RPMI8226 (cell line): ENCODE data around the gene UBE2Z.
"Not testable (repeated sequence)": the region's sequence is repeated elsewhere in the genome, so short reads cannot be mapped to it uniquely, and the experiment has no call there.

Experiments
- DNase-seq: peaks from one replicate; pipeline ENCODE4 v3.0.0-alpha.2; 2015

The UBE2Z gene

GRCh38 chr17:48908047-48908843 lies at the start of gene UBE2Z:
Gene UBE2Z (plus strand): TSS chr17:48908407. CDS start chr17:48908504, 97 bp downstream.
- DNase-seq = peak; percentile 95

- DNase-seq = no peak
Observed at GRCh38 chr17:48860034-48860433, 48.2 kb upstream of the UBE2Z start.

GRCh38 chr17:48860456-48860855 lies 47.8 kb upstream of the UBE2Z start:
- no peak for DNase-seq

GRCh38 chr17:48868916-48869500 lies 39.2 kb upstream of the UBE2Z start:
- DNase-seq = no peak

GRCh38 chr17:48869821-48870318 lies 38.3 kb upstream of the UBE2Z start:
- DNase-seq = no peak

- DNase-seq = no peak
Observed at GRCh38 chr17:48871035-48871550, 37.1 kb upstream of the UBE2Z start.

- DNase-seq = no peak
Observed at GRCh38 chr17:48871551-48872351, 36.5 kb upstream of the UBE2Z start.

GRCh38 chr17:48872409-48872808 lies 35.8 kb upstream of the UBE2Z start:
- not testable (repeated sequence) for DNase-seq

- no peak for DNase-seq
Observed at GRCh38 chr17:48873209-48873608, 35.0 kb upstream of the UBE2Z start.

- no peak for DNase-seq
Observed at GRCh38 chr17:48873696-48874443, 34.3 kb upstream of the UBE2Z start.

GRCh38 chr17:48878920-48879898 lies 29.0 kb upstream of the UBE2Z start:
- DNase-seq = peak; percentile 78

GRCh38 chr17:48882272-48882671 lies 25.9 kb upstream of the UBE2Z start:
- DNase-seq = peak; percentile 83

- DNase-seq = no peak
Observed at GRCh38 chr17:48883171-48883570, 25.0 kb upstream of the UBE2Z start.

GRCh38 chr17:48890086-48890485 lies 18.1 kb upstream of the UBE2Z start:
- DNase-seq = no peak

- peak; percentile 32 for DNase-seq
Observed at GRCh38 chr17:48892940-48893645, 15.1 kb upstream of the UBE2Z start.

GRCh38 chr17:48893646-48894508 lies 14.3 kb upstream of the UBE2Z start:
- no peak for DNase-seq

- peak; percentile 77 for DNase-seq
Observed at GRCh38 chr17:48894886-48895285, 13.3 kb upstream of the UBE2Z start.

- no peak for DNase-seq
Observed at GRCh38 chr17:48901241-48901640, 7.0 kb upstream of the UBE2Z start.

GRCh38 chr17:48903401-48903800 lies 4.8 kb upstream of the UBE2Z start:
- DNase-seq = no peak

GRCh38 chr17:48904428-48904827 lies 3.8 kb upstream of the UBE2Z start:
- no peak for DNase-seq
